Lower leg skin (tissue), 3 donors: ENCODE data around the gene SRRM4.

Experiments used
- CTCF ChIP-seq, 3 donors: fragments of 450-650 bp; IDR thresholded peaks; one replicate each; pipeline ENCODE4 v1.5.1; 2016; ENCODE audit warnings: antibody characterized with exemption in 3 of 3, mild to moderate bottlenecking in 3 of 3, moderate library complexity in 2 of 3
- POLR2A ChIP-seq, 2 donors: fragments of 450-650 bp; IDR thresholded peaks; one replicate each; pipeline ENCODE4 v1.6.1; 2016 to 2017; ENCODE audit warnings: antibody characterized with exemption in 2 of 2, mild to moderate bottlenecking in 1 of 2, moderate library complexity in 1 of 2

GRCh38 chr12:119169150-119169549 lies 187.8 kb downstream of the SRRM4 start:
- TF ChIP-seq CTCF (IDR thresholded peaks at IDR 0.05) (no peak), POLR2A (IDR thresholded peaks at IDR 0.05) (no peak)
